HG02610 (cell line): ENCODE measurements around the gene CAMTA1.
A peak's percentile ranks its signal among the peaks of the same experiment; 100 is the strongest.

Experiments used
- ATAC-seq: cut with Tn5 transposase; IDR thresholded peaks from one replicate; pipeline ENCODE4 v1.9.1; 2021; ENCODE audit warnings: mild to moderate bottlenecking, moderate library complexity; ENCODE audit not compliant: unreplicated experiment

The CAMTA1 gene

GRCh38 chr1:6776389-6776788 lies 8.9 kb upstream of the CAMTA1 start:
- ATAC-seq = no peak

GRCh38 chr1:6776895-6777294 lies 8.4 kb upstream of the CAMTA1 start:
- ATAC-seq = no peak

GRCh38 chr1:6777813-6778212 lies 7.4 kb upstream of the CAMTA1 start:
- no peak for ATAC-seq

GRCh38 chr1:6779089-6779805 lies 6.0 kb upstream of the CAMTA1 start:
- no peak for ATAC-seq

- no peak for ATAC-seq
Measured at GRCh38 chr1:6782151-6782550, 3.1 kb upstream of the CAMTA1 start.

- no peak for ATAC-seq
Measured at GRCh38 chr1:6783221-6783620, 2.0 kb upstream of the CAMTA1 start.

GRCh38 chr1:6783936-6784559 lies 1.2 kb upstream of the CAMTA1 start:
- ATAC-seq = no peak

GRCh38 chr1:6784560-6785317 lies 515 bp upstream of the CAMTA1 start:
- ATAC-seq = peak; percentile 74

GRCh38 chr1:6785728-6786505 lies 663 bp downstream of the CAMTA1 start:
- no peak for ATAC-seq

GRCh38 chr1:6788946-6789345 lies 3.7 kb downstream of the CAMTA1 start:
- ATAC-seq = no peak

- ATAC-seq = no peak
Measured at GRCh38 chr1:6790146-6790545, 4.9 kb downstream of the CAMTA1 start.

- ATAC-seq = no peak
Measured at GRCh38 chr1:6794164-6794563, 8.9 kb downstream of the CAMTA1 start.

- no peak for ATAC-seq
Measured at GRCh38 chr1:6795203-6795602, 9.9 kb downstream of the CAMTA1 start.

GRCh38 chr1:6795661-6796060 lies 10.4 kb downstream of the CAMTA1 start:
- no peak for ATAC-seq

- ATAC-seq = no peak
Measured at GRCh38 chr1:6796095-6796494, 10.8 kb downstream of the CAMTA1 start.

GRCh38 chr1:6799499-6799898 lies 14.2 kb downstream of the CAMTA1 start:
- no peak for ATAC-seq

- no peak for ATAC-seq
Measured at GRCh38 chr1:6800745-6801144, 15.5 kb downstream of the CAMTA1 start.

GRCh38 chr1:6801199-6801598 lies 15.9 kb downstream of the CAMTA1 start:
- no peak for ATAC-seq

GRCh38 chr1:6801966-6802365 lies 16.7 kb downstream of the CAMTA1 start:
- no peak for ATAC-seq

GRCh38 chr1:6802454-6802853 lies 17.2 kb downstream of the CAMTA1 start:
- no peak for ATAC-seq

- no peak for ATAC-seq
Measured at GRCh38 chr1:6802893-6803292, 17.6 kb downstream of the CAMTA1 start.
